HepG2 (cell line): ENCODE results near the gene MEPCE. TPM values are rescaled to one million over a fixed set of nuclear protein-coding genes. Genes with fewer than 3 reads are reported as not detected.

Source experiments
- ATAC-seq: fragments of 200-7000 bp; cut with Tn5 transposase; 3 replicates; pipeline ENCODE4 v1.9.1; 2020; ENCODE audit warnings: mild to moderate bottlenecking, moderate library complexity
- BruUV-seq: library from RNA; stranded (reverse); fragments of 400-500 nt; replicated peaks from 2 replicates; lab custom pipeline; 2021; lab: Mats Ljungman, UMichigan
- CTCF ChIA-PET: fragments of 300-600 bp; formaldehyde crosslinking; extraction: SDS; loops from one replicate; lab custom pipeline; 2021; ENCODE audit warnings: low total read pairs, inconsistent platforms, low intra/inter-chr PET ratio; lab: Yijun Ruan, JAX
- POLR2A ChIA-PET: fragments of 350-600 bp; sonication (Branson Sonifier 250); formaldehyde crosslinking; loops from one replicate; lab custom pipeline; 2020; ENCODE audit warnings: antibody characterized with exemption, inconsistent platforms; lab: Yijun Ruan, JAX
- DNase-seq: peaks from one replicate; pipeline ENCODE4 v3.0.0-alpha.2; 2015; ENCODE audit warnings: low spot score
- FAIRE-seq: peaks from 3 replicates; lab custom pipeline; 2011; peaks lifted over from hg19 to GRCh38; lab: Jason Lieb, UNC
- H2AFZ ChIP-seq: one replicate; pipeline ENCODE4 v1.6.1; 2011; ENCODE audit warnings: low read length, inconsistent platforms
- H3K27ac ChIP-seq: fragments of 300-600 bp; 3 replicates; pipeline ENCODE4 v1.8.0; 2011; ENCODE audit warnings: mixed run types, mild to moderate bottlenecking, mixed read lengths, low read length, inconsistent platforms; ENCODE audit not compliant: insufficient read depth; ENCODE audit errors: extremely low read length
- H3K27me3 ChIP-seq, 2 experiments: fragments of 200-600 bp in 1 of 2; 2 replicates in 1 of 2; 3 replicates in 1 of 2; pipeline versions ENCODE4 v1.6.0 to v1.8.0; 2011; ENCODE audit warnings: low read length in 2 of 2, mild to moderate bottlenecking in 2 of 2, moderate library complexity in 2 of 2, inconsistent platforms in 1 of 2; ENCODE audit not compliant: insufficient read depth in 2 of 2, control insufficient read depth in 1 of 2
- H3K36me3 ChIP-seq, 2 experiments: fragments of 200-600 bp in 1 of 2; replicated peaks in 1 of 2; 2 replicates in 1 of 2; 3 replicates in 1 of 2; pipeline versions ENCODE4 v1.5.1 to v1.8.0; 2011; ENCODE audit warnings: low read length in 2 of 2, inconsistent platforms in 1 of 2; ENCODE audit not compliant: insufficient read depth in 2 of 2, control insufficient read depth in 1 of 2
- H3K4me1 ChIP-seq: 2 replicates; pipeline ENCODE4 v1.5.1; 2012; ENCODE audit warnings: low read length, inconsistent platforms; ENCODE audit not compliant: insufficient read depth
- H3K4me2 ChIP-seq: 2 replicates; pipeline ENCODE4 v1.6.0; 2011; ENCODE audit warnings: low read depth, low read length, inconsistent platforms
- H3K4me3 ChIP-seq, 3 experiments: fragments of 200-600 bp in 1 of 3; sonication (generic), shearing (Covaris generic) in 1 of 3; replicated peaks in 1 of 3; 2 replicates each; pipeline ENCODE4 v1.5.1; 2011 to 2016; ENCODE audit warnings: low read length in 3 of 3, inconsistent platforms in 2 of 3, low read depth in 2 of 3, mild to moderate bottlenecking in 2 of 3, control low read depth in 1 of 3, mixed read lengths in 1 of 3; ENCODE audit not compliant: insufficient read depth in 1 of 3
- H3K79me2 ChIP-seq: one replicate; pipeline ENCODE4 v1.6.1; 2011; ENCODE audit warnings: low read length, inconsistent platforms; ENCODE audit not compliant: insufficient read depth
- H3K9ac ChIP-seq: 2 replicates; pipeline ENCODE4 v1.6.0; 2011; ENCODE audit warnings: mild to moderate bottlenecking, low read depth, low read length, inconsistent platforms; ENCODE audit not compliant: insufficient read depth
- H3K9me3 ChIP-seq: 2 replicates; pipeline ENCODE4 v1.5.1; 2012; ENCODE audit warnings: mild to moderate bottlenecking, low read length
- H4K20me1 ChIP-seq: 2 replicates; pipeline ENCODE4 v1.6.0; 2011; ENCODE audit warnings: inconsistent platforms, mild to moderate bottlenecking, low read length, moderate library complexity; ENCODE audit not compliant: insufficient read depth
- AKAP8 ChIP-seq: sonication (generic); formaldehyde crosslinking; IDR thresholded peaks from 2 replicates; pipeline ENCODE4 v1.5.1; 2020; ENCODE audit warnings: mild to moderate bottlenecking, missing genetic modification reagents
- FOXP4 ChIP-seq: sonication (generic); formaldehyde crosslinking; IDR thresholded peaks from 2 replicates; pipeline ENCODE4 v1.4.0; 2020; ENCODE audit warnings: missing genetic modification reagents
- MZF1 ChIP-seq: sonication (generic); formaldehyde crosslinking; IDR thresholded peaks from 2 replicates; pipeline ENCODE4 v1.8.1; 2023; ENCODE audit warnings: mild to moderate bottlenecking, missing genetic modification reagents, borderline replicate concordance
- POLR2AphosphoS5 ChIP-seq: IDR thresholded peaks from 2 replicates; pipeline ENCODE4 v1.6.1; 2012; ENCODE audit warnings: low read depth, low read length
- REPIN1 ChIP-seq: sonication (generic); formaldehyde crosslinking; IDR thresholded peaks from 2 replicates; pipeline ENCODE4 v1.8.0; 2022; ENCODE audit warnings: missing genetic modification reagents, low read depth, mild to moderate bottlenecking, borderline replicate concordance
- SAFB2 ChIP-seq: sonication (generic); formaldehyde crosslinking; IDR thresholded peaks from 2 replicates; pipeline ENCODE4 v1.5.1; 2020; ENCODE audit warnings: missing genetic modification reagents, low read depth, mild to moderate bottlenecking, borderline replicate concordance
- SSRP1 ChIP-seq: IDR thresholded peaks from 2 replicates; pipeline ENCODE4 v1.6.1; 2016; ENCODE audit warnings: control low read depth
- ZC3H13 ChIP-seq: sonication (generic); formaldehyde crosslinking; IDR thresholded peaks from 2 replicates; pipeline ENCODE4 v1.8.1; 2023; ENCODE audit warnings: mild to moderate bottlenecking, missing genetic modification reagents, moderate library complexity
- ZNF230 ChIP-seq: sonication (generic); formaldehyde crosslinking; IDR thresholded peaks from 2 replicates; pipeline ENCODE4 v1.4.0; 2020; ENCODE audit warnings: mild to moderate bottlenecking, missing genetic modification reagents
- ZNF281 ChIP-seq: sonication (generic); formaldehyde crosslinking; IDR thresholded peaks from 2 replicates; pipeline ENCODE4 v1.4.0; 2020; ENCODE audit warnings: missing genetic modification reagents, borderline replicate concordance
- WGBS: methylation state at CpG from one replicate; pipeline ENCODE4 v1.1.6; 2017; ENCODE audit warnings: low lambda C conversion rate; 5-methylcytosine and 5-hydroxymethylcytosine counted together
- in situ Hi-C: cut with HindIII; loops from 2 replicates; pipeline ENCODE4 v1.10.0; 2017; ENCODE audit warnings: low pct_unique_long_range_greater_than_20kb; ENCODE audit not compliant: extremely low pct_ligation_motif_present
- intact Hi-C: fragments of 100-400 bp; cut with micrococcal nuclease; formaldehyde crosslinking; loops from one replicate; pipeline ENCODE4 v1.10.0; 2022; ENCODE audit not compliant: unreplicated experiment
- polyA plus RNA-seq, 8 experiments: library from polyadenylated mRNA; depleted of rRNA in 3 of 8; stranded (reverse) in 7 of 8; unstranded in 1 of 8; fragments of >200 nt; fragmentation: Illumina TruSeq in 4 of 8; extraction: Trizol in 4 of 8; gene quantifications; 2 replicates each; pipeline versions ENCODE4 v1.2.1 to v1.2.3, GENCODE V29; 2011 to 2016; ENCODE audit warnings: low read depth in 4 of 8, missing spikeins in 1 of 8, mixed read lengths in 1 of 8; ENCODE audit not compliant: insufficient read depth in 1 of 8
- total RNA-seq, 5 experiments: library from RNA; depleted of rRNA; stranded (reverse); fragments of >200 nt; fragmentation: Illumina TruSeq; extraction: Trizol; gene quantifications; 2 replicates each; pipeline ENCODE4 v1.2.3, GENCODE V29; 2016; ENCODE audit warnings: low read depth in 1 of 5

Gene MEPCE
- total and polyA plus RNA-seq, 2 of the 13 experiments (the other 11 are each of a cell fraction or from before 2014, with no cell fraction given): 12.3 to 26.0 TPM

GRCh38 chr7:100433592-100434296 lies 4.1 kb downstream of the MEPCE start:
- Histone ChIP-seq H3K9me3 (no peaks in the 10 kb centered on the region), H3K4me3 (no peak overlapping the region), H3K4me2 (no peak overlapping the region), H2AFZ (no peak overlapping the region), H4K20me1 (no peaks in the 10 kb centered on the region; the same call in 1 of the 2 replicates), H3K27ac (no peak overlapping the region), H3K79me2 (peaks cover 37% of the 10 kb centered on the region), H3K4me1 (peaks cover 66% of the 10 kb centered on the region), H3K36me3 (peaks cover 5 to 30% of the 10 kb centered on the region in 2 experiments), H3K9ac (no peak overlapping the region), H3K27me3 (no peaks in the 10 kb centered on the region; a peak in 1 of 5 replicates)
- BruUV-seq: no TSS peak
- no peak for ATAC-seq
- in situ Hi-C loops: no loop called here
- CTCF ChIA-PET: no interaction called here
- TF ChIP-seq FOXP4 (0 out of 2 replicates have a peak, but pooled peaks have one; percentile 20), AKAP8 (CRISPR knock-in tag) (peak; percentile 32; the same call in 1 of the 2 replicates), REPIN1 (no peak), SSRP1 (CRISPR knock-in tag) (peak; percentile 94), POLR2AphosphoS5 (peak; percentile 17; the same call in 1 of the 2 replicates), SAFB2 (CRISPR knock-in tag) (0 out of 2 replicates have a peak, but pooled peaks have one; percentile 44), MZF1 (CRISPR knock-in tag) (no peak), ZNF281 (CRISPR knock-in tag) (peak; percentile 52; the same call in 1 of the 2 replicates), ZC3H13 (CRISPR knock-in tag) (0 out of 2 replicates have a peak, but pooled peaks have one; percentile 37), ZNF230 (CRISPR knock-in tag) (no peak)
- no peak for DNase-seq
- WGBS: 91% methylated on average over 10 of the region's 10 CpGs
- intact Hi-C loops: no loop called here
- POLR2A ChIA-PET: interaction anchor here (0.7 to 5.0 kb wide), 3 partner anchors 12 to 21 kb away, joined by 3 to 72 read pairs (median 4); no protein-coding TSS in a partner anchor
- no peak for FAIRE-seq
